B cell (primary cell): ENCODE measurements around the gene CGNL1. TPM values are rescaled to one million over a fixed set of nuclear protein-coding genes. Genes with fewer than 3 reads are reported as not detected.

ENCODE experiments used
- ATAC-seq: fragments of 200-7000 bp; cut with Tn5 transposase; one replicate; pipeline ENCODE4 v1.10.0; 2021; ENCODE audit warnings: low read depth, mild to moderate bottlenecking, moderate number of reproducible peaks, moderate library complexity
- CTCF ChIA-PET: fragments of 350-600 bp; sonication (Branson Sonifier 250); formaldehyde crosslinking; loops from one replicate; lab custom pipeline; 2021; ENCODE audit warnings: antibody characterized with exemption, inconsistent platforms; lab: Charles Lee
- POLR2A ChIA-PET: fragments of 350-600 bp; sonication (Branson Sonifier 250); formaldehyde crosslinking; loops from one replicate; lab custom pipeline; 2021; ENCODE audit warnings: antibody characterized with exemption; lab: Charles Lee
- DNase-seq: peaks from one replicate; pipeline ENCODE4 v3.0.0; 2013
- H2AFZ ChIP-seq: 2 replicates; pipeline ENCODE4 v1.6.1; 2012; ENCODE audit warnings: mild to moderate bottlenecking, low read depth, low read length; ENCODE audit not compliant: insufficient read depth, poor library complexity, severe bottlenecking
- H3K27ac ChIP-seq, 2 donors: 1 replicate in 1 of 2; 2 replicates in 1 of 2; pipeline ENCODE4 v1.5.1; 2012 to 2013; ENCODE audit warnings: low read length in 2 of 2, mild to moderate bottlenecking in 2 of 2, moderate library complexity in 1 of 2
- H3K27me3 ChIP-seq, 4 experiments: fragments of 200-600 bp in 1 of 4; sonication (generic) in 1 of 4; replicated peaks in 1 of 4; 1 replicate in 2 of 4; 2 replicates in 2 of 4; pipeline versions ENCODE4 v1.6.1 to v1.7.0; 2013 to 2016; ENCODE audit warnings: low read length in 3 of 4, mild to moderate bottlenecking in 2 of 4, mixed read lengths in 1 of 4, moderate library complexity in 1 of 4; ENCODE audit not compliant: insufficient read depth in 4 of 4, control insufficient read depth in 3 of 4; ENCODE audit errors: control extremely low read depth in 1 of 4
- H3K36me3 ChIP-seq, 2 experiments: replicated peaks in 1 of 2; 1 replicate in 1 of 2; 2 replicates in 1 of 2; pipeline versions ENCODE4 v1.6.1 to v1.7.1; 2013; ENCODE audit warnings: low read length in 1 of 2; ENCODE audit not compliant: insufficient read depth in 2 of 2, control insufficient read depth in 1 of 2; ENCODE audit errors: control extremely low read depth in 1 of 2, extremely low read depth in 1 of 2
- H3K4me1 ChIP-seq, 2 donors: fragments of 200-600 bp in 1 of 2; sonication (generic) in 1 of 2; 1 replicate in 1 of 2; 2 replicates in 1 of 2; pipeline versions ENCODE4 v1.5.1 to v1.6.1; 2013 to 2017; ENCODE audit warnings: low read length in 2 of 2; ENCODE audit not compliant: control insufficient read depth in 2 of 2, insufficient read depth in 2 of 2
- H3K4me2 ChIP-seq: replicated peaks from 2 replicates; pipeline ENCODE3; 2012; ENCODE audit warnings: mild to moderate bottlenecking, low read depth, low read length; ENCODE audit not compliant: poor library complexity, severe bottlenecking
- H3K4me3 ChIP-seq, 5 experiments: fragments of 200-600 bp in 1 of 5; sonication (generic) in 1 of 5; 1 replicate in 3 of 5; 2 replicates in 2 of 5; pipeline versions ENCODE4 v1.5.1 to v1.7.0; 2011 to 2016; ENCODE audit warnings: low read length in 4 of 5, mild to moderate bottlenecking in 4 of 5, low read depth in 2 of 5, control low read depth in 1 of 5, moderate library complexity in 1 of 5; ENCODE audit not compliant: insufficient read depth in 1 of 5; ENCODE audit errors: control extremely low read depth in 1 of 5, extremely low read depth in 1 of 5
- H3K79me2 ChIP-seq: fragments of 200-600 bp; sonication (generic); one replicate; pipeline ENCODE4 v1.6.0; 2016; ENCODE audit warnings: low read length; ENCODE audit not compliant: control insufficient read depth, insufficient read depth
- H3K9ac ChIP-seq: fragments of 200-600 bp; sonication (generic); 2 replicates; pipeline ENCODE4 v1.6.1; 2017; ENCODE audit warnings: mild to moderate bottlenecking, low read length, moderate library complexity
- H3K9me3 ChIP-seq, 3 donors: one replicate each; pipeline versions ENCODE4 v1.6.1 to v1.7.1; 2013; ENCODE audit warnings: low read length in 2 of 3; ENCODE audit not compliant: control insufficient read depth in 2 of 3, insufficient read depth in 1 of 3; ENCODE audit errors: control extremely low read depth in 1 of 3
- H4K20me1 ChIP-seq: 2 replicates; pipeline ENCODE4 v1.6.0; 2012; ENCODE audit warnings: mild to moderate bottlenecking, low read length; ENCODE audit not compliant: insufficient read depth, control insufficient read depth, poor library complexity, severe bottlenecking
- H3K27ac Mint-ChIP-seq: one replicate; pipeline ENCODE4 v1.8.0; 2021; ENCODE audit warnings: mixed read lengths
- H3K27me3 Mint-ChIP-seq: one replicate; pipeline ENCODE4 v1.8.0; 2021; ENCODE audit warnings: mixed read lengths
- H3K4me1 Mint-ChIP-seq: one replicate; pipeline ENCODE4 v1.8.0; 2021; ENCODE audit warnings: mixed read lengths
- H3K4me3 Mint-ChIP-seq: one replicate; pipeline ENCODE4 v1.8.0; 2021; ENCODE audit warnings: mixed read lengths
- H3K9me3 Mint-ChIP-seq: one replicate; pipeline ENCODE4 v1.8.0; 2022; ENCODE audit warnings: mixed read lengths; ENCODE audit not compliant: insufficient read depth
- EZH2 ChIP-seq: IDR thresholded peaks from 2 replicates; pipeline ENCODE4 v1.6.1; 2012; ENCODE audit warnings: borderline replicate concordance, low read depth, mild to moderate bottlenecking, moderate library complexity, low read length; ENCODE audit not compliant: insufficient read depth, poor library complexity, severe bottlenecking
- WGBS: methylation state at CpG from one replicate; pipeline ENCODE4 v1.1.5; 2013; ENCODE audit warnings: missing lambda C conversion rate; ENCODE audit not compliant: insufficient coverage; 5-methylcytosine and 5-hydroxymethylcytosine counted together
- intact Hi-C: fragments of 100-400 bp; cut with micrococcal nuclease; formaldehyde crosslinking; loops from one replicate; pipeline ENCODE4 v1.10.0; 2022
- polyA plus RNA-seq: library from polyadenylated mRNA; depleted of rRNA; stranded (reverse); fragments of >200 nt; gene quantifications from 2 replicates; pipeline ENCODE4 v1.2.3, GENCODE V29; 2012
- total RNA-seq, 2 donors: library from RNA; stranded (reverse); fragments of 120-200 nt in 1 of 2; gene quantifications; 1 replicate in 1 of 2; 2 replicates in 1 of 2; pipeline versions ENCODE4 v1.2.3 to v1.2.4, GENCODE V29; 2013 to 2022
- TF ChIP-seq, protein P1 (sequence below): fragments of 200-600 bp; IDR thresholded peaks from one replicate; pipeline ENCODE4 v1.8.0; 2022; ENCODE audit warnings: antibody characterized with exemption, mild to moderate bottlenecking

The CGNL1 gene
- total and polyA plus RNA-seq, 2 donors (not counting 1 experiment from before 2014, with no cell fraction given), result 0.03 to 0.12 TPM

DNA sequence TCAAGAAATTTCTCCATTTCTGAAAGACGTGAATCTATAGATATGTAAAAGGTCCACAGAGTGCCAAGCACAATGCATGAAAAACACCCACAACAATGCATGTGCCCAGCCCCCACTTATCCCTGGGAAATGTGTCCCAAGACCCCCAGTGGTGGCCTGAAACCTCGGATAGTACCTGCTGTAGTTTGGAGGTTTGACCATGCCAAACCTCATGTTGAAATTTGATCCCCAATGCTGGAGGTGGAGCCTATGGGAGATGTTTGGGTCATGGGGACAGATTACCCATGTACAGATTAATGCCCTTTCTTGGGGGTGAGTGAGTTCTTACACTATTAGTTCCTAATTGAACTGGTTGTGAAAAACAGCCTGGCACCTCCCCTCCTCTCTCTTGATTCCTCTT is 194.0 kb downstream of the CGNL1 start:
- no peaks in the 10 kb centered on the region for H3K36me3 ChIP-seq
- H4K20me1 ChIP-seq, result no peaks in the 10 kb centered on the region
- H3K27me3 ChIP-seq, result no peaks in the 10 kb centered on the region
- 100% methylated on average over 1 of the region's 2 CpGs for WGBS
- TF ChIP-seq, protein P1, sequence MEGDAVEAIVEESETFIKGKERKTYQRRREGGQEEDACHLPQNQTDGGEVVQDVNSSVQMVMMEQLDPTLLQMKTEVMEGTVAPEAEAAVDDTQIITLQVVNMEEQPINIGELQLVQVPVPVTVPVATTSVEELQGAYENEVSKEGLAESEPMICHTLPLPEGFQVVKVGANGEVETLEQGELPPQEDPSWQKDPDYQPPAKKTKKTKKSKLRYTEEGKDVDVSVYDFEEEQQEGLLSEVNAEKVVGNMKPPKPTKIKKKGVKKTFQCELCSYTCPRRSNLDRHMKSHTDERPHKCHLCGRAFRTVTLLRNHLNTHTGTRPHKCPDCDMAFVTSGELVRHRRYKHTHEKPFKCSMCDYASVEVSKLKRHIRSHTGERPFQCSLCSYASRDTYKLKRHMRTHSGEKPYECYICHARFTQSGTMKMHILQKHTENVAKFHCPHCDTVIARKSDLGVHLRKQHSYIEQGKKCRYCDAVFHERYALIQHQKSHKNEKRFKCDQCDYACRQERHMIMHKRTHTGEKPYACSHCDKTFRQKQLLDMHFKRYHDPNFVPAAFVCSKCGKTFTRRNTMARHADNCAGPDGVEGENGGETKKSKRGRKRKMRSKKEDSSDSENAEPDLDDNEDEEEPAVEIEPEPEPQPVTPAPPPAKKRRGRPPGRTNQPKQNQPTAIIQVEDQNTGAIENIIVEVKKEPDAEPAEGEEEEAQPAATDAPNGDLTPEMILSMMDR, result no peak
- no peak for TF ChIP-seq EZH2
- no peak overlapping the region for H3K4me3 ChIP-seq
- H2AFZ ChIP-seq, result no peak overlapping the region
- H3K4me1 ChIP-seq, result peaks cover 16 to 17% of the 10 kb centered on the region in 2 donors
- ChIA-PET CTCF (interaction anchor here (1.7 kb wide), 1 partner anchor 9 kb away, joined by 6 read pairs; no protein-coding TSS in a partner anchor), POLR2A (no interaction called here)
- intact Hi-C loops, result no loop called here
- no peaks in the 10 kb centered on the region for H3K9me3 ChIP-seq
- ATAC-seq (no peak), DNase-seq (no peak)
- H3K9ac ChIP-seq, result no peak overlapping the region
- no peak overlapping the region for H3K4me3 Mint-ChIP-seq
- H3K4me2 ChIP-seq, result no peak overlapping the region
- peaks cover 20% of the 10 kb centered on the region for H3K4me1 Mint-ChIP-seq
- H3K27me3 Mint-ChIP-seq, result peaks cover 8% of the 10 kb centered on the region
- no peak overlapping the region for H3K27ac Mint-ChIP-seq
- no peaks in the 10 kb centered on the region for H3K9me3 Mint-ChIP-seq
- H3K79me2 ChIP-seq, result no peaks in the 10 kb centered on the region
- no peak overlapping the region for H3K27ac ChIP-seq

DNA sequence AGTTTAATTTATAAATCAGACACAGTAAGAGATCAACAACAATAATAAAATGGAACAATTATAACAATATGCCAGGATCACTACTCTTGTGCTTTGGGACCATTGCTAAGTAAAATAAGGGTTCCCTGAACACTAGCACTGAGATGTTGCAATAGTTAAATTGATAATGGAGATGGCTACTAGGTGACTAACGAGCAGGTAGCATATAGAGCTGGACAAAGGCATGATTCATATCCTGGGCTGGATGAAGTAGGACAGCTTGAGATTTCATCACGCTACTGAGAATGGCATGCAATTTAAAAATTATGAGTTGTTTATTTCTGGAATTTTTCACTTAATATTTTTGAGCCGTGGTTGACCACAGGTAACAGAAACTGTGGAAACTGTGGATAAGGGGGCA is 194.7 kb downstream of the CGNL1 start:
- H3K4me3 Mint-ChIP-seq, result no peak overlapping the region
- no peak overlapping the region for H2AFZ ChIP-seq
- H3K9me3 ChIP-seq, result no peaks in the 10 kb centered on the region
- H3K4me2 ChIP-seq, result no peak overlapping the region
- ChIA-PET POLR2A (no interaction called here), CTCF (interaction anchor here (0.6 to 1.7 kb wide), 2 partner anchors 9 to 65 kb away, joined by 5 to 6 read pairs; no protein-coding TSS in a partner anchor)
- H3K9me3 Mint-ChIP-seq, result no peaks in the 10 kb centered on the region
- H3K36me3 ChIP-seq, result no peaks in the 10 kb centered on the region
- DNase-seq (no peak), ATAC-seq (no peak)
- intact Hi-C loops, result no loop called here
- H3K27ac ChIP-seq, result no peak overlapping the region
- H3K9ac ChIP-seq, result no peak overlapping the region
- no peaks in the 10 kb centered on the region for H4K20me1 ChIP-seq
- H3K4me1 ChIP-seq, result peaks cover 10% of the 10 kb centered on the region in 2 donors
- H3K27me3 ChIP-seq, result no peaks in the 10 kb centered on the region
- no peaks in the 10 kb centered on the region for H3K79me2 ChIP-seq
- peaks cover 8% of the 10 kb centered on the region for H3K27me3 Mint-ChIP-seq
- no peak overlapping the region for H3K4me3 ChIP-seq
- TF ChIP-seq, protein P1, result no peak
- no peak for TF ChIP-seq EZH2
- WGBS, result 85% methylated on average over 2 of the region's 3 CpGs
- H3K4me1 Mint-ChIP-seq, result peaks cover 15% of the 10 kb centered on the region
- H3K27ac Mint-ChIP-seq, result no peak overlapping the region
